Measurements from ENCODE around the gene ZMAT2.
"Not testable (repeated sequence)": the region's sequence is repeated elsewhere in the genome, so short reads cannot be mapped to it uniquely, and the experiment has no call there.

ZMAT2 gene

GRCh38 chr5:140664030-140664358 is 36.3 kb upstream of the ZMAT2 start:
- Histone ChIP-seq H4K20me1 (ENCODE audit: insufficient read depth, low read length) (no peaks in the 10 kb centered on the region), H2AFZ (ENCODE audit: low read length) (peak overlapping the region; percentile 86), H3K27ac (ENCODE audit: low read length) (peak overlapping the region; percentile 76), H3K4me2 (ENCODE audit: low read depth, low read length) (peak overlapping the region; percentile 81), H3F3A (ENCODE audit: insufficient read depth, low read length) (peaks cover 13% of the 10 kb centered on the region), H3K9me2 (replicated peaks; ENCODE audit: insufficient read depth, low read length) (no peaks in the 10 kb centered on the region), H3K4me1 (ENCODE audit: low read length) (no peaks in the 10 kb centered on the region; the same call in 1 of the 2 replicates), H3K4me3 (ENCODE audit: low read length) (peak overlapping the region; percentile 90), H3K79me2 (ENCODE audit: low read length) (peaks cover 43% of the 10 kb centered on the region), H3K9me3 (replicated peaks; ENCODE audit: insufficient read depth, low read length) (no peaks in the 10 kb centered on the region), H3K36me3 (replicated peaks; ENCODE audit: insufficient read depth, low read length) (no peaks in the 10 kb centered on the region; the same call in 1 of the 2 replicates), H3K9ac (ENCODE audit: low read length) (peak overlapping the region; percentile 53), H3K27me3 (replicated peaks; ENCODE audit: insufficient read depth, low read length) (no peaks in the 10 kb centered on the region)
- TF ChIP-seq EZH2 (optimal IDR thresholded peaks at IDR 0.05; ENCODE audit: low read depth, low read length) (no peak), CTCF (IDR thresholded peaks at IDR 0.05; ENCODE audit: low read length) (no peak), EZH2phosphoT487 (IDR thresholded peaks at IDR 0.05; ENCODE audit: low read length) (no peak)
- no peak for DNase-seq

DNA sequence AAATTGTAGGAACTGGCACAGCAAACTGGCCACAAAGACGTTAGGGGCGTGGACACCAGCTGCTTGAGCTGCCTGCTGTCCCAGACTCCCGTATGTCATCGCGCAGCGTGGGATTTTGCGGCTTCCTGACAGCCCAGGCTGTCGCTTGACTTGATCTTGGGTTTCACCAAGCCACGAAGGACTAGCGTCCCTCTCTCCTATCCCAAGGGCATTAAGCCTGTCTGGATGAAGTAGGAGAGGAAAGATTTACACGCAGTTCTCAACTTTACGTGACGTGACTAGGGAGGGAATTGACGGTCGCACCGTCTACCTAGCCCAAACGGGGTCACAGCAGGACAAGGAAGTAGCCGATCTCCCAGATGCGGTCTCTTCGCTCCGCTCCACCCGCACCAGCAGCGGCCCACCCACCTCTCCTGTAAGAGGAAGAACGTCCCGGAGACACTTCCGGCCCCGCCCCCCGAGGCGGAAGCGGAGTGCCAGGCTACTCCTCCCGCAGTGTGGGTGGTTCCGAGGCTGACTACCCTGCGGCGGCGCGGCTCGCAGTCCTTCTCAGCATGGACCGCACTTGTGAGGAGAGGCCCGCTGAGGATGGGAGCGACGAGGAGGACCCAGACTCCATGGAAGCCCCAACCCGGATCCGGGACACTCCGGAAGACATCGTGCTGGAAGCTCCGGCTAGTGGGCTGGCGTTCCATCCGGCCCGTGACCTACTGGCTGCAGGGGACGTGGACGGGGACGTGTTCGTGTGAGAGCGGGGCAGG is 35.7 kb upstream of the ZMAT2 start, which contains the start of gene WDR55:
TSS of gene WDR55 (plus strand) at position 546 of the 761 bp plus-strand sequence. CDS start at position 555, 9 bp downstream.
- no peaks in the 10 kb centered on the region; the same call in 1 of the 2 replicates for H3K36me3 ChIP-seq (replicated peaks; ENCODE audit: insufficient read depth, low read length)
- no peaks in the 10 kb centered on the region for H3K27me3 ChIP-seq (replicated peaks; ENCODE audit: insufficient read depth, low read length)
- no peaks in the 10 kb centered on the region for H3K9me3 ChIP-seq (replicated peaks; ENCODE audit: insufficient read depth, low read length)
- DNase-seq: peak; percentile 95
- H3F3A ChIP-seq (ENCODE audit: insufficient read depth, low read length): peaks cover 13% of the 10 kb centered on the region
- no peaks in the 10 kb centered on the region; the same call in 1 of the 2 replicates for H3K4me1 ChIP-seq (ENCODE audit: low read length)
- H3K9me2 ChIP-seq (replicated peaks; ENCODE audit: insufficient read depth, low read length): no peaks in the 10 kb centered on the region
- H3K79me2 ChIP-seq (ENCODE audit: low read length): peaks cover 47% of the 10 kb centered on the region
- TF ChIP-seq EZH2phosphoT487 (IDR thresholded peaks at IDR 0.05; ENCODE audit: low read length): no peak
- no peak for TF ChIP-seq CTCF (IDR thresholded peaks at IDR 0.05; ENCODE audit: low read length)
- TF ChIP-seq EZH2 (optimal IDR thresholded peaks at IDR 0.05; ENCODE audit: low read depth, low read length): no peak
- no peaks in the 10 kb centered on the region for H4K20me1 ChIP-seq (ENCODE audit: insufficient read depth, low read length)
- peak within 1 kb of the TSS; percentile 76 for H3K27ac ChIP-seq (ENCODE audit: low read length)
- H2AFZ ChIP-seq (ENCODE audit: low read length): peak within 1 kb of the TSS; percentile 86
- H3K4me3 ChIP-seq (ENCODE audit: low read length): peak within 1 kb of the TSS; percentile 90
- peak within 1 kb of the TSS; percentile 81 for H3K4me2 ChIP-seq (ENCODE audit: low read depth, low read length)
- peak within 1 kb of the TSS; percentile 53 for H3K9ac ChIP-seq (ENCODE audit: low read length)

DNA sequence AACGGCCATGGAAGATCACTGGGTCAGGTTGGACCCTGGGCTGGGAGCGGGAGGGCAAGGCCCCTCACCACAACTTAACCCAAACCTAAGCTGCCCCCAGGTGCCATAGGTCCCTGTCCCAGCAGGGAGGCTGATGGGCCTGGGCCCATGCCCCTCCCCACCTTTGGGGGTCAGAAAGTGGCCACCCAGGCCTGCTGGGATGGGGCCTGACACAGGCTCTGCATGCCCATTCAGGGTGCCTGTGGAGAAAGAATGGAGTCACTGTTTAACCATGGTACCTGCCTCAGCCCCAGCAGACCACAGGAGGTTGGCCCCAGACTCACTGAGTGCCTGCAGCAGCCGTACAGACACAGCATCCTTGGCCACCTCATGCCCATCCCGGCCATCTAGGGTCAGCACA is 29.2 kb upstream of the ZMAT2 start:
- H3K9me2 ChIP-seq (replicated peaks; ENCODE audit: insufficient read depth, low read length); H3K27ac ChIP-seq (ENCODE audit: low read length); H3K4me1 ChIP-seq (ENCODE audit: low read length); H4K20me1 ChIP-seq (ENCODE audit: insufficient read depth, low read length); H3K27me3 ChIP-seq (replicated peaks; ENCODE audit: insufficient read depth, low read length); H3K9me3 ChIP-seq (replicated peaks; ENCODE audit: insufficient read depth, low read length); H3F3A ChIP-seq (ENCODE audit: insufficient read depth, low read length); H2AFZ ChIP-seq (ENCODE audit: low read length); DNase-seq; H3K9ac ChIP-seq (ENCODE audit: low read length); H3K4me2 ChIP-seq (ENCODE audit: low read depth, low read length); H3K4me3 ChIP-seq (ENCODE audit: low read length); H3K36me3 ChIP-seq (replicated peaks; ENCODE audit: insufficient read depth, low read length): not testable (repeated sequence)
- peaks cover 33% of the 10 kb centered on the region for H3K79me2 ChIP-seq (ENCODE audit: low read length)
